22Rv1 (cell line): ENCODE measurements around the gene LRP5.
A peak's percentile ranks its signal among the peaks of the same experiment; 100 is the strongest.

ENCODE experiments used
- H3K27ac ChIP-seq: fragments of 450-650 bp; 2 replicates; pipeline ENCODE4 v1.5.1; 2017
- CTCF ChIP-seq: fragments of 450-650 bp; IDR thresholded peaks from 2 replicates; pipeline ENCODE4 v1.5.1; 2017; ENCODE audit warnings: mild to moderate bottlenecking
- ZFX ChIP-seq: fragments of 450-650 bp; IDR thresholded peaks from 2 replicates; pipeline ENCODE4 v1.6.1; 2017; ENCODE audit warnings: antibody characterized with exemption, borderline replicate concordance

LRP5 gene

GRCh38 chr11:68402355-68403031 is 90.1 kb downstream of the LRP5 start:
- no peak overlapping the region for H3K27ac ChIP-seq
- peak; percentile 35 for TF ChIP-seq CTCF
- no peak for TF ChIP-seq ZFX

GRCh38 chr11:68403424-68403823 is 91.0 kb downstream of the LRP5 start:
- H3K27ac ChIP-seq = no peak overlapping the region
- TF ChIP-seq CTCF (no peak), ZFX (no peak)

GRCh38 chr11:68403831-68404230 is 91.4 kb downstream of the LRP5 start:
- TF ChIP-seq ZFX = no peak
- TF ChIP-seq CTCF = no peak
- no peak overlapping the region for H3K27ac ChIP-seq

GRCh38 chr11:68406324-68407313 is 94.2 kb downstream of the LRP5 start:
- H3K27ac ChIP-seq = peak overlapping the region; percentile 61
- no peak for TF ChIP-seq ZFX
- no peak for TF ChIP-seq CTCF

DNA sequence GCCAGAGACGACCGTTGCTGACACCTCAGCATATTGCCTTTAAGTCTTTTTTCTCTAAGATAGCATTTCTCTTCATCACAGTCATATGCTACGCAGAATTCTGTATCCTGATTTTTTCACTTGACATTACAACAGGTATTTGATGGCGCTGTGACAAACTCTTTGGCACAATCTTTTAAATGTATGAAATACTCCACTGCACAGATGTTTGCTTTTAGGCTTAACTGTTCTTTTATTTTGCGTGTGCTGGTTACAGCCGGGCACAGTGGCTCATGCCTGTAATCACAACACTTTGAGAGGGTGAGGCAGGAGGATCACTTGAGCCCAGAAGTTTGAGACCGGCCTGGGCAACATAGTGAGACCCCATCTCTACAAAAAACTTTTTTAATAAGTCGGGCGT is 96.1 kb downstream of the LRP5 start:
- TF ChIP-seq CTCF = no peak
- no peak for TF ChIP-seq ZFX
- peak overlapping the region; percentile 61 for H3K27ac ChIP-seq

- H3K27ac ChIP-seq = no peak overlapping the region
- TF ChIP-seq ZFX (no peak), CTCF (no peak)
Measured at GRCh38 chr11:68409748-68410344, 97.5 kb downstream of the LRP5 start.
